ENCODE results near the gene ZBTB17. TPM values are rescaled to one million over a fixed set of nuclear protein-coding genes. Genes with fewer than 3 reads are reported as not detected.

Gene ZBTB17
- polyA plus RNA-seq, 1 experiment, result 43.3 TPM

- TF ChIP-seq, protein P1, sequence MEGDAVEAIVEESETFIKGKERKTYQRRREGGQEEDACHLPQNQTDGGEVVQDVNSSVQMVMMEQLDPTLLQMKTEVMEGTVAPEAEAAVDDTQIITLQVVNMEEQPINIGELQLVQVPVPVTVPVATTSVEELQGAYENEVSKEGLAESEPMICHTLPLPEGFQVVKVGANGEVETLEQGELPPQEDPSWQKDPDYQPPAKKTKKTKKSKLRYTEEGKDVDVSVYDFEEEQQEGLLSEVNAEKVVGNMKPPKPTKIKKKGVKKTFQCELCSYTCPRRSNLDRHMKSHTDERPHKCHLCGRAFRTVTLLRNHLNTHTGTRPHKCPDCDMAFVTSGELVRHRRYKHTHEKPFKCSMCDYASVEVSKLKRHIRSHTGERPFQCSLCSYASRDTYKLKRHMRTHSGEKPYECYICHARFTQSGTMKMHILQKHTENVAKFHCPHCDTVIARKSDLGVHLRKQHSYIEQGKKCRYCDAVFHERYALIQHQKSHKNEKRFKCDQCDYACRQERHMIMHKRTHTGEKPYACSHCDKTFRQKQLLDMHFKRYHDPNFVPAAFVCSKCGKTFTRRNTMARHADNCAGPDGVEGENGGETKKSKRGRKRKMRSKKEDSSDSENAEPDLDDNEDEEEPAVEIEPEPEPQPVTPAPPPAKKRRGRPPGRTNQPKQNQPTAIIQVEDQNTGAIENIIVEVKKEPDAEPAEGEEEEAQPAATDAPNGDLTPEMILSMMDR (IDR thresholded peaks at IDR 0.05; ENCODE audit: insufficient read depth, low read depth, low read length), result no peak
- POLR2A ChIA-PET, result no interaction called here
- CTCF ChIA-PET, result interaction anchor here (1.1 to 1.5 kb wide), 6 partner anchors 8 to 159 kb away, joined by 3 to 5 read pairs (median 4); no protein-coding TSS in a partner anchor
- Histone ChIP-seq H3K27me3 (ENCODE audit: control insufficient read depth, insufficient read depth, low read length) (no peaks in the 10 kb centered on the region), H3K4me3 (ENCODE audit: low read depth, low read length) (no peak overlapping the region), H3K36me3 (ENCODE audit: control insufficient read depth, insufficient read depth, low read length) (peaks cover 12% of the 10 kb centered on the region)
- DNase-seq (ENCODE audit: low read depth), result no peak
Observed at GRCh38 chr1:15950302-15950701, 25.6 kb downstream of the ZBTB17 start.

GRCh38 chr1:15949453-15950245 is 26.3 kb downstream of the ZBTB17 start:
- POLR2A ChIA-PET, result interaction anchor here (0.8 kb wide), 1 partner anchor 25 kb away, joined by 3 read pairs; no protein-coding TSS in a partner anchor
- H3K36me3 ChIP-seq (ENCODE audit: control insufficient read depth, insufficient read depth, low read length), result peaks cover 14% of the 10 kb centered on the region
- H3K4me3 ChIP-seq (ENCODE audit: low read depth, low read length), result peak overlapping the region; percentile 23
- TF ChIP-seq, protein P1 (IDR thresholded peaks at IDR 0.05; ENCODE audit: insufficient read depth, low read depth, low read length), result no peak
- no peaks in the 10 kb centered on the region for H3K27me3 ChIP-seq (ENCODE audit: control insufficient read depth, insufficient read depth, low read length)
- CTCF ChIA-PET, result interaction anchor here (0.5 to 1.3 kb wide), 8 partner anchors 9 to 426 kb away, joined by 3 to 4 read pairs (median 3); partner anchors contain the start of gene CASP9
- peak; percentile 93 for DNase-seq (ENCODE audit: low read depth)

DNA sequence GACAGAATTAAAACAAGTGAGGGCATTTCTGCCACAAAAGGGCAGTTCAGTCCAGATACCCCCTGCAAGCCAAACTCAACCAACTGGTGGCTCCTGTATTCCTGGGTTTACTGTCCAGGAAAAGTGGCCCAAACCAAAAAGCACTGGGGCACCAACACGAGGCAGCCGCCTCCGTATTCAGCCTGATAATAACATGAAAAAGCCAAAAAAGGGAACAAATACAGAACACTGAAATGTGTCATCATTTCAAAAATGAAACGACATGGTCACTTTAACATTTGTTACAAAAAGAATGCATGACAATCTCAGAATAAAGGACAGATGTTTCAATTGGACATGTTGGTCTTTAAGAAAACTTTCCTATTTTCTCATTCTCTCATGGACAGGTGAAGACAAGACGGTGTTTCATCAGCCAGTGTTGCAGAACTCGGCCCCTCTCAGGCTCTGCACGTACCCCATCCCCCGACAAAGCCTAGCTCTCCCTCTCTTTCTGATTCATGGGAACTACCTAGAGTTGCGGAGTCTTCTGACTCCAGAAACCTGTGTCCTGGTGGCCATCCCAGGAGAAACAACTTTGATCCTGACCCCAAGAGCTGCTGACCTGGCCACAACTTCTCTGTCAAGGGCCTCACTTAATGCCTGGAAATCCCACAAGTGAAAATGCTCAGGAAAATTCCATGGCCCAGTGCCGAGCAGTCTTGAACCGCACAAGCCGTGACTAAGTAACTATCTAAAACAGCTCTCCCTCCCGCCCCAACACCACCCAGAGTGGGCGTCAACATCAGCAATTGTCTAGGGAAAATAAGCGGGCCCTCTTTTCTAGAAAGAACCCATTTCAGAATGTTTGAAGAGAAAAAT is 27.1 kb downstream of the ZBTB17 start:
- Histone ChIP-seq H3K4me3 (ENCODE audit: low read depth, low read length) (peak overlapping the region; percentile 23), H3K27me3 (ENCODE audit: control insufficient read depth, insufficient read depth, low read length) (no peaks in the 10 kb centered on the region), H3K36me3 (ENCODE audit: control insufficient read depth, insufficient read depth, low read length) (peaks cover 19% of the 10 kb centered on the region)
- ChIA-PET CTCF (interaction anchor here (0.5 to 1.3 kb wide), 6 partner anchors 10 to 425 kb away, joined by 3 to 4 read pairs (median 3); partner anchors contain the start of gene CASP9), POLR2A (interaction anchor here (0.8 kb wide), 1 partner anchor 24 kb away, joined by 3 read pairs; no protein-coding TSS in a partner anchor)
- TF ChIP-seq, protein P1 (IDR thresholded peaks at IDR 0.05; ENCODE audit: insufficient read depth, low read depth, low read length), result peak; percentile 19; the same call in 1 of the 2 replicates
- DNase-seq (ENCODE audit: low read depth), result peak; percentile 85

GRCh38 chr1:15948091-15948591 is 27.8 kb downstream of the ZBTB17 start:
- Histone ChIP-seq H3K4me3 (ENCODE audit: low read depth, low read length) (no peak overlapping the region), H3K36me3 (ENCODE audit: control insufficient read depth, insufficient read depth, low read length) (peaks cover 26% of the 10 kb centered on the region), H3K27me3 (ENCODE audit: control insufficient read depth, insufficient read depth, low read length) (no peaks in the 10 kb centered on the region)
- ChIA-PET CTCF (no interaction called here), POLR2A (no interaction called here)
- no peak for DNase-seq (ENCODE audit: low read depth)
- TF ChIP-seq, protein P1 (IDR thresholded peaks at IDR 0.05; ENCODE audit: insufficient read depth, low read depth, low read length), result no peak
